Skeletal muscle satellite cell (primary cell): ENCODE measurements around the gene FAM3D.

Source experiments
- H3K27me3 ChIP-seq: 2 replicates; pipeline ENCODE4 v1.7.0; 2013; ENCODE audit warnings: low read length; ENCODE audit not compliant: control insufficient read depth, insufficient read depth
- H3K36me3 ChIP-seq: 2 replicates; pipeline ENCODE4 v1.7.0; 2013; ENCODE audit warnings: mild to moderate bottlenecking, control low read depth, low read length; ENCODE audit not compliant: insufficient read depth
- H3K4me1 ChIP-seq: 2 replicates; pipeline ENCODE4 v1.7.0; 2013; ENCODE audit warnings: low read length; ENCODE audit not compliant: control insufficient read depth, insufficient read depth
- H3K4me2 ChIP-seq: 2 replicates; pipeline ENCODE4 v1.7.0; 2013; ENCODE audit warnings: mild to moderate bottlenecking, low read length
- H3K4me3 ChIP-seq: 2 replicates; pipeline ENCODE4 v1.7.0; 2013; ENCODE audit warnings: low read length
- H3K9ac ChIP-seq: 2 replicates; pipeline ENCODE4 v1.7.0; 2013; ENCODE audit warnings: mild to moderate bottlenecking, low read depth, low read length, moderate library complexity
- H3K9me3 ChIP-seq: replicated peaks from 2 replicates; pipeline ENCODE4 v1.7.0; 2013; ENCODE audit warnings: mild to moderate bottlenecking, control low read depth, low read length

The FAM3D gene

DNA sequence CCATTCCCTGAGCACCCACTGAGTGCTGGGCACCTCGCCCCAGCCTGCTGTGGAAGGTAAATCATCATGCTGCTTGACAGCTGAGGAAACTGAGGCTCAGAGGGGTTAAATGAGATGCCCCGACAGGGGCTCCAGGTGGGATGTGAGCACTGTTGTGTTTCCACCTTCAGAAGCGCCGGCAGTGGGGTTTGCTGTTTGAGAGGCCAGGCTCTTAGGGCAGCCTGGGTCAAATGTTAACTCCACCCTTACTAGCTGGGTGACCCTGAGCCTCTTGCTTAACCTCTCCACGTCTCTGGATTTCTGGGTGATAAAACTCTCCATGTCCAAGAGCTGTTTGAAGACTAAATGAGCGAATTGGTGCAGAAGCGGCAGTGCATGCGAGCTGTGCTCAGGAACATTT, 43.1 kb downstream of the FAM3D start:
- H3K4me3 ChIP-seq = no peak overlapping the region
- H3K36me3 ChIP-seq = no peaks in the 10 kb centered on the region
- H3K4me2 ChIP-seq = no peak overlapping the region
- H3K9me3 ChIP-seq = no peaks in the 10 kb centered on the region
- H3K27me3 ChIP-seq = no peaks in the 10 kb centered on the region
- no peak overlapping the region for H3K9ac ChIP-seq
- H3K4me1 ChIP-seq = peaks cover 16% of the 10 kb centered on the region

DNA sequence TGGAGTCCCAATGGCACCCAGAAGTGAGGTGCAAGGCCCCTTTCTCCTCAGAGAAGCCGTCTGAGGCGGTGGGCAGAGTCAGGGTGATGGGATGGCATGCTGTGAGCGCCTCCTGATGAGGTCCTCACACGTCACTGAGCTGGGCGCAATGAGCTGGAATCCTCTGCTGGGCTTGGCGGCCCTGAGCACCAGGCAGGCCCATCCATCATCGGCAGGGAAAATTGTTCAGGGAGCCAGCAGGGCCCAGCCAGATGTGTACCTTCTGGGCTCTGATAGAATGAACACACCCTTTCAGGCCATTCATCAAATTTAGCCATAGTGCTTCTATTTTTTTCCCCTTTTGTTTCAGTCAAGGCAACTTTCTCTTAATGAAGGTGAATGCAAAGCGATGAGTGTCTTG, 43.7 kb downstream of the FAM3D start:
- Histone ChIP-seq H3K4me2 (no peak overlapping the region), H3K4me3 (no peak overlapping the region), H3K9me3 (no peaks in the 10 kb centered on the region), H3K36me3 (no peaks in the 10 kb centered on the region), H3K4me1 (peaks cover 10% of the 10 kb centered on the region), H3K27me3 (no peaks in the 10 kb centered on the region), H3K9ac (no peak overlapping the region)

DNA sequence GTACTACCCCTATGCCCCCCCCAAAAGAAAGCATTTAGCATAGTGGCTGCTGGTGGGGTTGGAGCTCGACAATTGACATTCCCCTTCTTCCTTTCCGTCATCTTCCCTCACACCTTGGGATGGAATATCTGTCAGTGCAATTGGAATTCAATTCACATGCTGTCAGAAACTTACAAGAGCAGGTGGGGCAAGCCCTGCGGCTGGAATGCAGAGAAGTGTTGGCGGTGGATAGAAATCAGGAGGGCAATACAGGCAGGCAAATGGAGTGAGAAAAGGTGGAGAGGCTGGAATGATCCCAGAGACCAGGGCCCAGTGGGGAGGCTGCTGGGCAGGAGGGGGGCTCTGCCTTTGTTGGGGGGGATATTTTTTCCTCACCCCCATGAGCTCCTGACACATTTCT, 44.1 kb downstream of the FAM3D start:
- Histone ChIP-seq H3K27me3 (no peaks in the 10 kb centered on the region), H3K4me2 (no peak overlapping the region), H3K9ac (no peak overlapping the region), H3K36me3 (no peaks in the 10 kb centered on the region), H3K4me1 (peaks cover 6% of the 10 kb centered on the region), H3K9me3 (no peaks in the 10 kb centered on the region), H3K4me3 (no peak overlapping the region)

DNA sequence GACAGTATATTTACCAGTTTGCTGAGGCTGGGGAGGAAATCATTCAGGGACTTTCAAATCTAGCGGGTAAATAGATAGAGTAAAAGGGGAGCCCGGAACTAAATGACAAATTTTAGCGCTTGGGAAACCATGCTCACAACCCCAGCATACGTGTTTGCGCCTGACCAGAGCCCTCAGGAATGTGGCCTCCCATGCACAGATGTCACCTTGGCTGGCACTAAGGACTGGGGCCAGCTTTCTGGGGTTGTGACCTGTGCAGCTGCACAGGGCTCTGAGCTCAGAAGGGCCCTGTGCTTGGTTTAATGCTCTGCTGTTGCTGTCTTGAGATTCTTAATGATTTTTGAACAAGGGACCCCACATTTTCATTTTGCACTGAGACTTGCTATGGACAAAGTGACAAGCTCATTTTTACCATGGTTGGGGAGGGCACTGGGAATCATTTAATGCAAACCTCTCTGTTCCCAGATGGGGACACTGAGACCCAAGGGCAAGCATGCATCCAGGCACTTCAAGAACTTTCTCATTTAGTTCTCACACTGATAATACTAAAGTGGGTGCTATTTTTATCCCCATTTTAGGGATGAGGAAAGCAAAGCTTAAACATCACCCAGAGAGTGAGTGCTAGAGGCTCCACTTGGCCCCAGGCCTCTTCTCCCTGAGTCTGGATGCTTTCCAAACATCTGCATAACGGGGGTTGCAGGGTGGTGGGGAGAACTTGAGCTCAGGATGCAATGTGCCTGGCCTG, 45.3 kb downstream of the FAM3D start:
- H3K36me3 ChIP-seq = no peaks in the 10 kb centered on the region
- no peak overlapping the region for H3K9ac ChIP-seq
- H3K4me1 ChIP-seq = peaks cover 5% of the 10 kb centered on the region
- H3K4me3 ChIP-seq = no peak overlapping the region
- H3K27me3 ChIP-seq = no peaks in the 10 kb centered on the region
- no peak overlapping the region for H3K4me2 ChIP-seq
- no peaks in the 10 kb centered on the region for H3K9me3 ChIP-seq

DNA sequence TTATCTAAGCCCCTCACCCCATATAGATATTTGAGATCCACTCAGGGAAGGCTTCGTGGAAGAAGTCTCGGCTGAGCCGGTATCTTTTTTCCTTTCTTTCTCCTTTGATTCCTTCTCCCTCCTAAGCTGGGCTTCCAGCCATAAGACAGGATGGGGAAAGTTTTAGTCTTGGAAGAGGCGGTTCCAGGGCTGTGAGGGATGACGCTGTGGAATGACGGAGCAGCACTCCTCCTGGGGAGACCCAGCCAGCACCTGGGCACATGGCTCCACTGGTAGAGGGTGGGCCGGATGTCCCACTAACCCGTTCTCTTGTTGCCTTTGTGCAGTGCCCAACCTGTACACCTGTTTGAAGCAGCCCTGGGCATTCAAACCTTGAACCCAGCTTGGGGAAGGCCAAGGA, 46.2 kb downstream of the FAM3D start:
- Histone ChIP-seq H3K9me3 (no peaks in the 10 kb centered on the region), H3K9ac (no peak overlapping the region), H3K4me1 (peaks cover 5% of the 10 kb centered on the region), H3K4me3 (no peak overlapping the region), H3K4me2 (no peak overlapping the region), H3K36me3 (no peaks in the 10 kb centered on the region), H3K27me3 (no peaks in the 10 kb centered on the region)

DNA sequence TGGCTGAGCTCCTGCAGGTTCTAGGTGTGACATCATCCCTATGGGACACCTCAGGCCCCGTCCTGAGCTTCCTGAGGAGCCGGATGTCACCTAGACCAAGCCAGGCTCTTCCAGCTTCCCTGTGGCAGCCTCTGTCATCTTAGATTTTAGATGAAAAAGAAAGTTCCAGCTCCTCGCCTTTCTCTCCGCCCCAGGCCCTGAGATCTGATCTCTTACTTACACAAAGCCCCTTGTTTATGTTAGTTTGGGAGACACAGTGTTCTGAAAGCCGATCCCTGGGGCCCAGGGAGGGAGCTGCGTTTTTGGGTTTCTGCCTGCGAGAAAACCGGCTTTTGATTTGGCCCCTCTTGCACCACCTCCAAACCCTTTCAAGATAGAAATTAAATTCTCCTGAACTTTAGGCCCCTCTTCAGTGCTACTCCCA, 49.2 kb downstream of the FAM3D start:
- peaks cover 9% of the 10 kb centered on the region for H3K4me1 ChIP-seq
- peak overlapping the region; percentile 19 for H3K4me2 ChIP-seq
- no peak overlapping the region for H3K4me3 ChIP-seq
- H3K36me3 ChIP-seq = no peaks in the 10 kb centered on the region
- no peak overlapping the region for H3K9ac ChIP-seq
- H3K27me3 ChIP-seq = no peaks in the 10 kb centered on the region
- H3K9me3 ChIP-seq = no peaks in the 10 kb centered on the region

DNA sequence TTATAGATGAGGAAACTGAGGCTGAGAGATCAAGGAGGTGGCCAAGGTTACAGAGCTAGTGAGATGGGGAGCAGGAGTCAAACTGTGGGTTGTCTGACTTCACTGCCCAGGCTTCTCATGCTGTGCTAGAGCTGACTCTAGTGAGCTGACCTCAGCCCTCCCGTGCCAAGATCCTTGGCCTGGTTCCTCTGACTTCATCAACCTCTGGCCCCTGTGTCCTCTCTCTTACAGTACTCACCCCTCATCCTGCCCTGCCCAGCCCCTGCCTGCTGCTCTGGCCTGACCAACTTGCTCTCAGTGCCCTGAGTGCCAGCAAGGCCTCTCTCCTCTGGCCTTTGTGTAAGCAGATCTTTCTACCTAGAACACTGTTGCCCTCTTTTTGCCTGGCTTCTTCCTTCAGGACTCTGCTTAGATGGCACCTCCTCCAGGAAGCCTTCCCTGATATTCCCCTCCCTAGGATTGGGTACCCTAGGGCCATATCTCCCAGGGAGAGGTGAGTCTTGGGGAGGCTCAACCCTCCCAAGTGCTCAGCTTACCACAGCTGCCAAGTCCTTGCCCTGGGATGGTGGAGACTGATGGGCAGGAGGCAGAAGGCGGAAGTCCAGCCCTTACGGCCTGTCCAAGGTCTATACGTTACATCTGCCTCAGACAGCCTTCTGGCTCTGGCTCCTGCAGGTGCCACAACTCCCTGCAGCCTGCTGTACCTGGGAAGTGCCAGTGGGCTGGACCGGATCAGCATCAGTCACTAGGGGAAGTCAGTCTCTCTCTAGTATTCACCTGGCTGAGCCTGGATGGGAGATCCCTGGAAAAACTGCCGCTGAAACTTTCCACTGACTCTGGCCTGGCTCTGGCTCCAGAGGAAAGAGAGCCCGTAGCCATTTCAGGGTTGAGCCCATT, 53.1 kb downstream of the FAM3D start:
- Histone ChIP-seq H3K9ac (no peak overlapping the region), H3K4me2 (no peak overlapping the region), H3K27me3 (no peaks in the 10 kb centered on the region), H3K4me1 (peaks cover 15% of the 10 kb centered on the region), H3K9me3 (no peaks in the 10 kb centered on the region), H3K36me3 (no peaks in the 10 kb centered on the region), H3K4me3 (no peak overlapping the region)

DNA sequence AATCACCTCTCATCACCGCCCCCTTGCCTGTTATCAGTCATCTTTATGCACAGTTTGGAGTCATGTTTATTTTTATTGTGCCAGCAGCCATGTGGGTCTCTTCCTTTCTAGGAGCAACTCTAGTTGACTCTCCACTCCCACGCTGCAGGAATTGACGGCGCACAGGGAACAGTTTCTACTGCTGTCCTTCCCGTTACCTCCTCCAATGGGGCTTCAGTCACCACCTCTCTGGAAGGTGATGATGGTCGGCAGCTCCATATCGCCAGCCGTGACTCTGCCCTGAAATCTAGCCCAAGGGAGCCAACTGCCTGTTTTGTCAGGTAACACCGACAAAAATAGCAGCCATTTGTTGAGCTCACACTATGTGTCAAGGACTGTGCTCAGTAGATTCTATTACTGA, 53.7 kb downstream of the FAM3D start:
- no peaks in the 10 kb centered on the region for H3K27me3 ChIP-seq
- H3K4me3 ChIP-seq = no peak overlapping the region
- H3K36me3 ChIP-seq = no peaks in the 10 kb centered on the region
- peaks cover 18% of the 10 kb centered on the region for H3K4me1 ChIP-seq
- no peak overlapping the region for H3K4me2 ChIP-seq
- H3K9ac ChIP-seq = no peak overlapping the region
- no peaks in the 10 kb centered on the region for H3K9me3 ChIP-seq

DNA sequence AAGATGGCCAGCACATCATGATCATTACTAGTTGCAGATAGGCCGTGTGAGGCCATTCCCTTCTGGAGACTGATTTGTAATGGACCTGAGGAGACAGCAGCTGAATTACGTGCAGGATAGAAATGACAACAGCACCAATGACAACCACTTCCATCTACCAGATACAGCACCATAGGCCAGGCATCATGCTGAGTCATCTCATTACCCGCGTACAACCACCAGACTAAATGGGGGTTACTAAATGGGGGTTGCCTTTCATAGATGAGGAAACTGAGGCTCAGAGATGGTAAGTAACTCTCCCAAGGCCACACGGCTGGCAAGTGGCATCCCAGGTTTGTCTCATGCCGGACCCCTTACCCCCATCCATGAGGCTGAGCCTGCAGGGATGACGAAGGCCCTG, 56.6 kb downstream of the FAM3D start:
- peaks cover 16% of the 10 kb centered on the region for H3K27me3 ChIP-seq
- H3K9me3 ChIP-seq = peaks cover 2% of the 10 kb centered on the region
- no peak overlapping the region for H3K9ac ChIP-seq
- no peak overlapping the region for H3K4me3 ChIP-seq
- H3K4me2 ChIP-seq = no peak overlapping the region
- peaks cover 14% of the 10 kb centered on the region for H3K4me1 ChIP-seq
- no peaks in the 10 kb centered on the region for H3K36me3 ChIP-seq

DNA sequence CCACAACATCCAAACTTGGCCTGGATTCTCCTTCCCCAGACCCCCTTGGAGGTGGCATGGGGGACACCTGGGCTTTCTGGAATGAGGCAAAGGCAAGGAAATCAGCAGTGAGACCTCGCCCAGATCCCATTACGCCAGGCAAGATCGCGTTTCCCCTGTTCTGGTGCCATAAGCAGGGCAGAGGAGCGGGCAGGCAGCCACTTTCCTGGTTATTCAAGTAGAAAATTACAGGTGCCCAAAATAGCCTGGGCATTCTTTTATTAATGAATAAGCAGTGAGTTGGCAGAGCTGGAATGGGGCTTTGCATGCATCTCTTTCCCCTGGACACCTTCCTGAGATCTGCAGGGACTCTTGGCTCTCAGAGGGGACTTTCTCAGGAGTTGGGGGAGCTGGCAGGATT, 57.9 kb downstream of the FAM3D start:
- H3K4me3 ChIP-seq = no peak overlapping the region
- H3K9ac ChIP-seq = no peak overlapping the region
- peaks cover 3% of the 10 kb centered on the region for H3K9me3 ChIP-seq
- H3K4me1 ChIP-seq = peaks cover 14% of the 10 kb centered on the region
- H3K27me3 ChIP-seq = peaks cover 20% of the 10 kb centered on the region
- no peaks in the 10 kb centered on the region for H3K36me3 ChIP-seq
- no peak overlapping the region for H3K4me2 ChIP-seq

DNA sequence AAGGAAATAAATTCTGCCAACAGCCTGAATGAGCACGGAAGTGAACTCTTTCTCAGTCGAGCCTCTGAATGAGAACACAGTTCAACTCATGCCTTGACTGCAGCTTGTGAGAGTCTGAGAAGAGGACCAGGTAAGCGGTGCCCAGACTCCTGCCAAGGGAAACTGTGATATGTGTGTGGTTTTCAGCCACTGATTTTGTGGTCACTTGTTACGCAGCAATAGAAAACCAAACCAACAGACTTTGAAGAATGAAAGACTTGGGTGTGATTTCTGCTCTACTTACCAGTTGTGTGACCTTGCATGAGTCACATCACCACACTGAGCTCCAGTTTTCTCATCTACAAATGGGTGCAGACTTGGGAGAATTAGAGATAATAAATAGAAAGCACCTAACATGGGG, 58.8 kb downstream of the FAM3D start:
- Histone ChIP-seq H3K4me3 (no peak overlapping the region), H3K9ac (no peak overlapping the region), H3K27me3 (peaks cover 27% of the 10 kb centered on the region), H3K4me1 (peaks cover 11% of the 10 kb centered on the region), H3K4me2 (no peak overlapping the region), H3K9me3 (peaks cover 3% of the 10 kb centered on the region), H3K36me3 (no peaks in the 10 kb centered on the region)
